Islet of Langerhans (tissue), 1 donor: ENCODE results near the gene USP21.
"Not testable (repeated sequence)": the region's sequence is repeated elsewhere in the genome, so short reads cannot be mapped to it uniquely, and the experiment has no call there.

Experiments used
- FAIRE-seq: peaks from one replicate; lab custom pipeline; 2011; peaks lifted over from hg19 to GRCh38; lab: Jason Lieb, UNC

USP21 gene, protein sequence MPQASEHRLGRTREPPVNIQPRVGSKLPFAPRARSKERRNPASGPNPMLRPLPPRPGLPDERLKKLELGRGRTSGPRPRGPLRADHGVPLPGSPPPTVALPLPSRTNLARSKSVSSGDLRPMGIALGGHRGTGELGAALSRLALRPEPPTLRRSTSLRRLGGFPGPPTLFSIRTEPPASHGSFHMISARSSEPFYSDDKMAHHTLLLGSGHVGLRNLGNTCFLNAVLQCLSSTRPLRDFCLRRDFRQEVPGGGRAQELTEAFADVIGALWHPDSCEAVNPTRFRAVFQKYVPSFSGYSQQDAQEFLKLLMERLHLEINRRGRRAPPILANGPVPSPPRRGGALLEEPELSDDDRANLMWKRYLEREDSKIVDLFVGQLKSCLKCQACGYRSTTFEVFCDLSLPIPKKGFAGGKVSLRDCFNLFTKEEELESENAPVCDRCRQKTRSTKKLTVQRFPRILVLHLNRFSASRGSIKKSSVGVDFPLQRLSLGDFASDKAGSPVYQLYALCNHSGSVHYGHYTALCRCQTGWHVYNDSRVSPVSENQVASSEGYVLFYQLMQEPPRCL

GRCh38 chr1:161159087-161159912 lies at the start of gene USP21:
TSS of gene USP21 (plus strand) at chr1:161159500. CDS start at chr1:161160641, 1,141 bp downstream.
- FAIRE-seq, result no peak

- FAIRE-seq, result no peak
These were observed 48.2 kb upstream of the USP21 start for GRCh38 chr1:161111117-161111516.

- no peak for FAIRE-seq
These were observed 47.8 kb upstream of the USP21 start for GRCh38 chr1:161111527-161111926.

DNA sequence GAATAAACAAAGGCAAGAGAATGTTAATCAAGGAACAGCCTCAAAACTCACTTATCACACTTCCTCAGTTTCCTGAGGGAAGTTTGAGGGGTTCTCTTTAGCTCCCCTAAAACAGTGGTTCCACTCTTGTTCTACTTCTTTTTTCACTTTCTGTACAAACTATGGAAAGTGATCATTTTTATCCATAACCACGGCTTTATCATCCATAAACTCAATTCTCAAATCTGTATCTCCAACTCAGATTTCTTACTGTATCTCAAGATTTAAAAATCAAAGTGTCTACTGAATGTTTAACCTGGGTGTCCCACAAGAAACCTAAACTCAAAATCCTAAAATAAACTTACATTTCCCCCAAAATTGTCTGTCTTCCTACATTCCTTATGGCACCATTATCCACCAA lies 45.4 kb upstream of the USP21 start:
- no peak for FAIRE-seq

GRCh38 chr1:161114556-161114955 lies 44.7 kb upstream of the USP21 start:
- no peak for FAIRE-seq

GRCh38 chr1:161115132-161115711 lies 44.1 kb upstream of the USP21 start:
- no peak for FAIRE-seq

- FAIRE-seq, result not testable (repeated sequence)
These were observed 43.3 kb upstream of the USP21 start for GRCh38 chr1:161115961-161116360.

GRCh38 chr1:161117759-161118581 lies 41.3 kb upstream of the USP21 start, which contains the start of the genes NIT1 and PFDN2:
TSS of gene NIT1 (plus strand) at chr1:161118105. CDS start at chr1:161118177, 72 bp downstream.
TSS of gene PFDN2 (minus strand) at chr1:161118037. CDS start at chr1:161118026, 11 bp downstream.
- no peak for FAIRE-seq

DNA sequence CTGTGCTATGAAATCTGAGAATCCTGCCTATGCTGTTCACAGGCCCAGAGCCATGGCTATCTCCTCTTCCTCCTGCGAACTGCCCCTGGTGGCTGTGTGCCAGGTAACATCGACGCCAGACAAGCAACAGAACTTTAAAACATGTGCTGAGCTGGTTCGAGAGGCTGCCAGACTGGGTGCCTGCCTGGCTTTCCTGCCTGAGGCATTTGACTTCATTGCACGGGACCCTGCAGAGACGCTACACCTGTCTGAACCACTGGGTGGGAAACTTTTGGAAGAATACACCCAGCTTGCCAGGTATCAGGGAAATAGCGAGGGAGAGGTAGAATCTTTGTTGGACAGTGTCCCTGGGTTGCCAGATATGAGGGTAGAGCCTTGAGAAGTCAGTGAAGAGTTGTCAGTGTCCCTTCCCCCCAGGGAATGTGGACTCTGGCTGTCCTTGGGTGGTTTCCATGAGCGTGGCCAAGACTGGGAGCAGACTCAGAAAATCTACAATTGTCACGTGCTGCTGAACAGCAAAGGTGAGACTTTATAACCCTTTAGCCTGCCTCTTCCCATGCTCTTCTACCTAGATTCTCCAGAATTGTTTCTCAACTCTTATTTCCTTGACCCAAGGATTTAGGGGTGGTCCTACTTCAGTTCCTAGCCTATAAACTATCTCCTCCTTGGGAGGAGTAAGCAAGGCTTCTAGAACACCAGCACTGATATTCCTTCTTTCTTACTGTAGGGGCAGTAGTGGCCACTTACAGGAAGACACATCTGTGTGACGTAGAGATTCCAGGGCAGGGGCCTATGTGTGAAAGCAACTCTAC lies 40.0 kb upstream of the USP21 start:
- FAIRE-seq, result no peak

DNA sequence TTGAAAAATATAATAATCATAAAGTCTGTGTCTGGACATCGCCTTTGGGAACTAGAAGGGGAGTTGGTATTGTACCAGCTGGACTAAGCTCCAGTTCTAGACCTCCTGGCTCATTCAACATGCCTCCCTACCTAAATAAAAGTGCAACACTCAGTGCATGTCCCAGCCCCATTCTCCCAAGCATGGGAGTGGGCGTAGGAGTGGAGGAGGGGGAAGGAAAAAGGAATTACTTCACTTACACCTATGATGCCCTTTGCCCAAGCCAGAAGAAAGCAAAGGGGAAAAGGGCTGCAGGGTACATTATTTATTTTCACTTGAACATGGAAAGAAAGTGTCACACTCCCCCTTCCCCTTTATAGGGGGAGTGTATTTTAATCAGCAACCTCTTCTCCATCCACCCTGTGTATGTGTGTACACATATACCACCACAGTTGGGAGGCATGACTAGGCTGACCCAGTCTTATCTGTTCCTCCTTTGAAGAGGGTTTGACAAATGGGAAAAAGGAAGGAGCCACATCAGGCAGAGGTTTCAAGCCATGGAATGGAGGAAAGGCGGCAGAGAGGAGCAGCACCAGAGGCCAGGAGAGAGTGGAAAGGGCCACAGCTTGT lies 38.2 kb upstream of the USP21 start:
- FAIRE-seq, result no peak

- no peak for FAIRE-seq
These were observed 37.5 kb upstream of the USP21 start for GRCh38 chr1:161121834-161122233.

DNA sequence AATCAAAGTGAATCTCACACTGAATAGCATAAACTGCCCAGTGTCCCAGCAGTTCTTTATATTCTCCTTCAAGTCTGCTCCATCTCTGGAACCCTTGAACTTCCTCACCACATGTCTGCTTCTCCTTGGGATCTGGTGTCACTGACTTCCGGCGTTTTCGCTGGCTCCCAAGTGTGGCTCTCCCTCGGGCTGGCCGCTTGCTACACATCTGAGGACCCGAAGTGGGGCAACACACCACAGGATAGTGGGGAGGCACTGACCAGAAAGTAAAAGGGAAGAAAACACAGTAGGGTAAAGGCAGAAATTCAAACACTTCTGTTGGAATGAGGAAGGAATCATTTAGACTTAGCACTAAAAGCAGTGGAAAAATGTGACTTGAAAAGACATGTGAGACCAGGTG lies 36.3 kb upstream of the USP21 start:
- no peak for FAIRE-seq

- no peak for FAIRE-seq
These were observed 31.7 kb upstream of the USP21 start for GRCh38 chr1:161127649-161128048.

DNA sequence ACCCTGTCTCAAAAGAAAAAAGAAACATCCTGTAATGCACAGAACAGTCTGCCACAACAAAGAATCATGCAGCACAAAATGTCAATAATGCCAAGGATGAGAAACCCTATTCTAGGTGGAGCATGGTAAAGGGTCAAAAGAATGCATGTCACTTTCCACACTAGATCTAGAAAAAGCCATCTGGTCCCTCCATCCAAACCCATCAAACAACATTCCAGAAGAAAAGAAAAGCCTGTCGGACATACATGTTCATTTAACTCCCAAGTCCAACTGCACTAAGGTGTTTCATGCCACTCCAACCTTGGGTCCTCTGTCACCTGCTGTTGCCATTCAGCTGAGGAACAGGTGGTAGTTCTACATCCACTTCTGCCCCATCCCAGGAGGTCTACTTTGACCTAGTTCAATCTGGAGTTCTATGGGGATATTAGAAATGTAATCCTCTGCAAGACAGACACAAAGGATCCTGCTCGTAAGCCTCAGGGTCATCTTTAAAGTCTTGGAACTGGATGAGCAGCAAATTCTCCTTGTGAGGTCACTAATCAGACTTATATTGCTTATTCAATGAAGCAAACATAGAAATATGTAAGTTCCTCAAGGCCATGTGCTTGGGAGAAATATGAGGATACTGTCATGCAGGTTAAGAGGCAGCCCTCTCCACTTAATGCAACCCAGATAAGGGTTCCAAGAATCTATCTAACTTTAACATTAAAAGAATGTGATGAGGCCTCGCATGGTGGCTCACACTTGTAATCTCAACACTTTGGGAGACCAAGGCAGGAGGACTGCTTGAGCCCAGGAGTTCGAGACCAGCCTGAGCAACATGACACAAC lies 30.5 kb upstream of the USP21 start:
- no peak for FAIRE-seq

DNA sequence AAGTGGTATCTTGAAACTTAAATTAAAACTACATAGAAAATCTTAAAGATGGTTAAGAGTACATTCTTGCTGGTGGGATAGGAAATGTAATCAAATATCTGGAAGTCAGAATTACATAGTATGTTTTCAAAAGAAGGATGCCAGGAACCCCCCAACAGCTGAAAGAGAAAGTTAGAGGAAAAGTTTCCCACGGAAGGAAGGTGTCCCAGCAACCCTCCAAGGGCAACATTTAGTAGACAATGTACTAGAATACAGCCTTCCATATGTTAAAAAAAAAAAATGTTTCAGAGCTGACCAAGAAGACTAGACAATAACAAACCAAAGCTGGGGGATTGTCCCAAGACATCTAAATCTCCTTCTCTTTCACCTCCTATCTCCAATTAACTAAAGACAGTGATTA lies 29.0 kb upstream of the USP21 start:
- no peak for FAIRE-seq

DNA sequence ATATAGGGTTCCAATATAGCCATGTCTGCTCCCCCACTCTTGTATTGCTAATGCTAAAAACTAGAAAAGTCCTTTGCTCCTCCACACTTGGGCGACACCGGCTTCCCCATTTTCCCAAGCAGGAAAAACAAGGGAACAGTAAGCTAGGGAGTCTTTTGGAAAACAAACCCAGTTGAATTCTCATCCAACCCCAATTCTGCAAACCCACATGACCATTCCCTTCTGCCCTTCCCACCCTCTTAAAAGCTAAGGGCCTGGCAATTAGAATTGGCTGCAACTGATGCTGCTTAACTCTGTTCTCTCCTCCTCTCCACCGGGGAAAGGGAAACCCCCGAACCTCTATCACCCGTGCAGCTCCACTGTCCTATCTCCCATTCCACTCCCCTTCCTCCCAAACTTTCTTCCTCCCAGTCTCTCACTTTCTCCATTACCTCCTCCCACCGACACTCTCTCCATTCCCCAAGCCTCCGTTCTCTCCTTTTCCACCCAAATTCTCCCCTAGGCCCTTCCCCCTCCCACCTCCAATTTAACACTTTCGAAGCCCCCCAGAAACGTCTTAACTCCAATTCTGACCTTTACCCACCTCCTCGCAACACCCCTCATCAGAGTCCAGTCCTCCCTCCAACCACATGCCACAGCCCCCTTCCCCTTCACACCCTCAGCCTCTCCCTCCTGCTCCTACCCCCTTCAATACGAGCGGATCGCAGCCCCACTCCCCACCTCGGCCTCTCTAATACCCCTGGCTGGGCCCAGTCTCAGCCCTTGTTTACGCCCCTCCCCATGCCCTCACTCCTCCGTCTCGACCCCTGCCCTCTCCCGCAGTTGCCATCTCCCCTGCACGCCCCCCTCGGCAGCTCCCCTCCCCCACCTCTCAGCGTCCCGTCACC lies 27.5 kb upstream of the USP21 start:
- FAIRE-seq, result no peak

DNA sequence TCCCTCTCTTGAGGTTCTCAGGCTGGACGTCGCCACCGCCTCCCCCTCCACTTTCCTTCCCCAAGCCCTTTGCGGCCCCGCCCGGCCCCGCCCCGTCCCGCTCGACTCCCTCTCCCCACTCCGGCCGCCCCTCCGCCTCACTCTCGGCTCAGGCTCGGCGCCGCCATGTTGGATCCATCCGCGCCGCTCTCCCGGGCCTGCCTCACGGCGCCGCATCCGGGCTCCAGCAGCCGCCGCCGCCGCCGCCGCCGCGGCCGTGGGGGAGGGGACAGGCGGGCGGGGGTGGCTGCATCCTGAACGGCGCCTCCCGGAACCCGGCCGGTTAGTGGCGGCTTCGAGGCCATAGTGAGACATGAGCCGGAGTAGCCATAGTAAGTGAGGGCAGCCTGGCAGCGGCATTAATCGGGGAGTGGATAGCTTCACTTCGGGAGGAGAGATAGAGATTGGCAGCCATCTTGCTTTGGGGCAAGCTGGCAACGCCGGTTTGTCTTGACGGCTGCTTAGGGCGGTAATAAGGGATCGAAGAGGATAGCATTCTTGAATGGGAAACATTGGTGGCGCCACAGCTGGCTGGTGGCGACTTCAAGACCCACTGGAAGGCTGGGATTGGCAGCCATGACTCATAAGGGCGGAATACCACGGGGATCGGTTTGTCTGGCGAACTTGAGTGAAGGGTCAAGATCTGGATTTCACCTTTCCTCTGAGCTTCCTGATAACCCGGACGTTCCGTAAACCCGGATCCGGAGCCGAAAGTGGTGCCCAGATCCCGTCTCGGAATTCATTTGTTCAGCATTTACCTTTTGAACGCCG lies 26.7 kb upstream of the USP21 start, which contains the start of gene DEDD:
TSS of gene DEDD (minus strand) at position 258 of the 810 bp plus-strand sequence. CDS start 8,205 bp downstream, outside the sequence.
- FAIRE-seq, result no peak
